PFSK-1 (cell line): Measurements from ENCODE around the gene ZNF780A.

ENCODE experiments used
- FOXP2 ChIP-seq: optimal IDR thresholded peaks from 2 replicates; pipeline ENCODE3; 2011; ENCODE audit warnings: borderline replicate concordance, control low read depth, inconsistent platforms; ENCODE audit not compliant: insufficient read depth; ENCODE audit errors: extremely low read length, extremely low read depth
- POLR2AphosphoS5 ChIP-seq: IDR thresholded peaks from 2 replicates; pipeline ENCODE4 v1.6.1; 2012; ENCODE audit warnings: low read depth, mild to moderate bottlenecking, control low read depth, low read length, moderate library complexity
- SIN3A ChIP-seq: IDR thresholded peaks from 2 replicates; pipeline ENCODE4 v1.6.1; 2012; ENCODE audit warnings: mild to moderate bottlenecking, low read length, moderate library complexity, borderline replicate concordance; ENCODE audit not compliant: insufficient read depth
- TAF1 ChIP-seq: IDR thresholded peaks from 2 replicates; pipeline ENCODE4 v1.6.1; 2012; ENCODE audit warnings: low read length, control low read depth, borderline replicate concordance; ENCODE audit not compliant: insufficient read depth
- TF ChIP-seq, protein P1 (sequence below), 2 experiments: IDR thresholded peaks; 2 replicates each; pipeline versions ENCODE4 v1.6.1 to v1.8.0; 2011 to 2012; ENCODE audit warnings: low read depth in 2 of 2, low read length in 2 of 2, control low read depth in 1 of 2, inconsistent platforms in 1 of 2, mild to moderate bottlenecking in 1 of 2, moderate library complexity in 1 of 2; ENCODE audit not compliant: insufficient read depth in 1 of 2

ZNF780A gene

DNA sequence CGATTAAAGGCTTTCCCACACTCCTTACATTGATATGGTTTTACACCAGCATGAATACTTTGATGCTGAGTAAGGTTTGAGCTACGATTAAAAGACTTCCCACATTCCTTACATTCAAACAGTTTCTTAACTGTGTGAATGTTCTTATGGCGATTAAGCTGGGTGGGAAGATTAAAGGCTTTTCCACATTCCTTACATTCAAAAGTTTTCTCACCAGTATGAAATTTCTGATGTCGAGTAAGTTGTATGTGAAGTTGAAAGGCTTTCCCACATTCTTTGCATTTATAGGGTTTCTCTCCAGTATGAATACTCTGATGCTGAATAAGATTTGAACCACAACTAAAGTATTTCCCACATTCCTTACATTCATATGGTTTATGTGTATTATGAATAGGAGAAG, 54.7 kb downstream of the ZNF780A start:
- TF ChIP-seq POLR2AphosphoS5 (no peak), TAF1 (no peak), FOXP2 (no peak), SIN3A (no peak)
- TF ChIP-seq, protein P1, sequence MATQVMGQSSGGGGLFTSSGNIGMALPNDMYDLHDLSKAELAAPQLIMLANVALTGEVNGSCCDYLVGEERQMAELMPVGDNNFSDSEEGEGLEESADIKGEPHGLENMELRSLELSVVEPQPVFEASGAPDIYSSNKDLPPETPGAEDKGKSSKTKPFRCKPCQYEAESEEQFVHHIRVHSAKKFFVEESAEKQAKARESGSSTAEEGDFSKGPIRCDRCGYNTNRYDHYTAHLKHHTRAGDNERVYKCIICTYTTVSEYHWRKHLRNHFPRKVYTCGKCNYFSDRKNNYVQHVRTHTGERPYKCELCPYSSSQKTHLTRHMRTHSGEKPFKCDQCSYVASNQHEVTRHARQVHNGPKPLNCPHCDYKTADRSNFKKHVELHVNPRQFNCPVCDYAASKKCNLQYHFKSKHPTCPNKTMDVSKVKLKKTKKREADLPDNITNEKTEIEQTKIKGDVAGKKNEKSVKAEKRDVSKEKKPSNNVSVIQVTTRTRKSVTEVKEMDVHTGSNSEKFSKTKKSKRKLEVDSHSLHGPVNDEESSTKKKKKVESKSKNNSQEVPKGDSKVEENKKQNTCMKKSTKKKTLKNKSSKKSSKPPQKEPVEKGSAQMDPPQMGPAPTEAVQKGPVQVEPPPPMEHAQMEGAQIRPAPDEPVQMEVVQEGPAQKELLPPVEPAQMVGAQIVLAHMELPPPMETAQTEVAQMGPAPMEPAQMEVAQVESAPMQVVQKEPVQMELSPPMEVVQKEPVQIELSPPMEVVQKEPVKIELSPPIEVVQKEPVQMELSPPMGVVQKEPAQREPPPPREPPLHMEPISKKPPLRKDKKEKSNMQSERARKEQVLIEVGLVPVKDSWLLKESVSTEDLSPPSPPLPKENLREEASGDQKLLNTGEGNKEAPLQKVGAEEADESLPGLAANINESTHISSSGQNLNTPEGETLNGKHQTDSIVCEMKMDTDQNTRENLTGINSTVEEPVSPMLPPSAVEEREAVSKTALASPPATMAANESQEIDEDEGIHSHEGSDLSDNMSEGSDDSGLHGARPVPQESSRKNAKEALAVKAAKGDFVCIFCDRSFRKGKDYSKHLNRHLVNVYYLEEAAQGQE (IDR thresholded peaks at IDR 0.05; ENCODE audit: insufficient read depth in 1 of 2, low read depth in 2 of 2, low read length in 2 of 2) = no peak

DNA sequence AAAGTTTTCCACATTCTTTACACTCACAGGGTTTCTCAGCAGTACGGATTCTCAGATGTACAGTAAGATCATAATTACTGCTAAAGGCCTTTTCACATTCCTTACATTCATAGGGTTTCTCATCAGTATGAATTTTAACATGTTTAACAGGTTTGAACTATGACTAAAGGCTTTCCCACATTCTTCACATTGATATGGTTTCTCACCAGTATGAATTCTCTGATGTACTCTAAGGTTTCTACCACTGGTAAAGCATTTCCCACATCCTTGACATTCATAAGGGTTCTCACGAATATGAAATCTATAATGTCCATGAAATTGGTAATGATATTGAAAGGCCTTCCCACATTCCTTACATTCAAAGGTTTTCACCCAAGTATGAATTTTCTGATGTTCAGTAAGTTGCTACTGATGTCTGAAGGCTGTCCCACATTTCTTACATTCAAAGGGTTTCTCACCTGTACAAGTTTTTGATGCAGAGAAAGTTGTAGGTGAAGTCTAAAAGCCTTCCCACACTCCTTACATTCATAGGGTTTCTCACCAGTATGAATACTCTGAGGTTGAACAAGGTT, 56.7 kb downstream of the ZNF780A start:
- no peak for TF ChIP-seq SIN3A
- TF ChIP-seq TAF1 = no peak
- TF ChIP-seq, protein P1 (IDR thresholded peaks at IDR 0.05; ENCODE audit: insufficient read depth in 1 of 2, low read depth in 2 of 2, low read length in 2 of 2) = no peak
- no peak for TF ChIP-seq FOXP2
- no peak for TF ChIP-seq POLR2AphosphoS5

DNA sequence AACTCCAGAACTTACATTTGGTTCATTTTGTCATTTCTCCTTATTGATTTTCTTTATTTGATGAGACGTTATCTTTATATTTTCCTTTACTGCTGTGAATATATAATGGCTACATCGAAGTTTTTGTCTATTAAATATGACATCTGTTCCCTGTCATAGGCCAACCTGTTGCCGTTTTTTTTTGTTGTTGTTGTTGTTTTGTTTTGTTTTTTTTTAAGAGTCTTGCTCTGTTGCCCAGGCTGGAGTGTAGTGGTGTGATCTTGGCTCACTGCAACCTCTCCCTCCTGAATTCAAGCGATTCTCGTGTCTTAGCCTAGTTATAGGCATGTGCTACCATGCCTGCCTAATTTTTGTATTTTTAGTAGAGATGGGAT, 64.2 kb downstream of the ZNF780A start:
- TF ChIP-seq POLR2AphosphoS5 = no peak
- no peak for TF ChIP-seq FOXP2
- no peak for TF ChIP-seq TAF1
- no peak for TF ChIP-seq SIN3A
- TF ChIP-seq, protein P1 (IDR thresholded peaks at IDR 0.05; ENCODE audit: insufficient read depth in 1 of 2, low read depth in 2 of 2, low read length in 2 of 2) = no peak

- TF ChIP-seq POLR2AphosphoS5 = no peak
These were observed 64.7 kb downstream of the ZNF780A start for GRCh38 chr19:40025938-40026596.

DNA sequence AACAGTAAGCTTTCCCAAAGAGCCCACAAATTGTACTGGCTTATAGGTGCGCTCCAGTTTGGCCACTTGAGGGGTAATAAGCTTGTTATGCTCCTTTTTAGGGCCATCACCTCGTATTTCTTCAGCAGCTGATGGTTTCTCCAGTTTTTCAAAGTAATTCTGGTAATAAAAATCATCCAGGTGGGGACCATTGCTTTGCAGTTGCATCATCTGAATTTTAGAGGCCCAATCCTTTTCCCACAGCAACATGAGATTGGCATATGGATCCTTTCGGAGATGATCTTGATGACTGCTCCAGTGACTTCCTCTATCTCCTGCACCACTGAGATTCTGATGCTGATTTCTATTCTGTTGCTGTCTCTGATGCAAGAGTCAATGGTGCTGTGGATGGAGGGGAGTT, 66.8 kb downstream of the ZNF780A start:
- TF ChIP-seq, protein P1 (IDR thresholded peaks at IDR 0.05; ENCODE audit: insufficient read depth in 1 of 2, low read depth in 2 of 2, low read length in 2 of 2) = no peak
- TF ChIP-seq FOXP2 = no peak
- TF ChIP-seq SIN3A = no peak
- TF ChIP-seq POLR2AphosphoS5 = no peak
- TF ChIP-seq TAF1 = no peak
